NCI-H2081 treated with DMSO at 0.1 percent for 48 hours (cell line): ENCODE data around the gene TCF12.
A peak's percentile ranks its signal among the peaks of the same experiment; 100 is the strongest.

ENCODE experiments used
- DNase-seq: peaks from one replicate; lab custom pipeline; 2025; lab: John Stamatoyannopoulos, UW

The TCF12 gene

DNA sequence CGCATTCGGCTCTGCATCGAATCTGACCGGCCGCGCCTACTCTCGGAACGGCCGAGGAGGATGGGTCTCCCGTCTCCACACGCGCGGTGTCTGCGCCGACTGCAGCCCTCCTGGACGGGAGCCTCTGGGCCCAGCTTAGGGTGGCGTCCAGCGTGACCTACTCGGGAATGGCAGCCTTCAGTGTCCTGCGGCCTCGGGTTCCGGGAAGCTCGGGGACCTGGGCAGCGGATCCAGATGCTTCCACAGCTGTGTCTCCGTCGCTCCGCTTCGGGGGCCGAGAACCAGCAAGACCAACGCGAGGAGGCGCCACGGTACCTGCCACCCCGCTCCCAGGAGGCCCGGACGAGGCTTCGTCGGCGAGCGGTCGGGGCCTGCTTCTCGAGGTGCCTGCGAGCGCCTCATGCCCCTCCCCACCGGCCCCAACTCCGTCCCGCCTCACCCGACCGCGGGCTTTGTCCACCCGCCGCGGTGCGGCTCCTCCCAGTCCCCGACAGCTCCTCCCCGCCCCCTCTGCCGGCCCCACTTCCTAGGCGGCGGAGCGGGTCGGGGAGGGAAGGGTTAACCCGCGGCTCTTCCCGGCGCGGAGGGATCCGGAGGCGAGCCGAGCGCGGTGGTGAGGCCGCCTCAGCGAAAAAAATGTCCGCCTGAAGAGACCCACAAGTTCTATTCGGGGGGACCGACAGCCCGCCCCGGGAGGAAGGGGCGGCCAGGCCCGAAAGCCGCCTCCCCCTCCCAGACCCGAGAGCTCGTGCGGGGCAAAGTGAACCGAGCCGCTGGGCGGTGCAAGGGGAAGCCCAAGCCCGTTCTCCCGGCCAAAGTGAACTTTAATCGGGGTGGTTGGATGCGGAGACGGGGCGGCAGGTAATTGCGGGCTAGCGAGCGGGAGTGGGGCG is at the start of gene TCF12:
TSS of gene TCF12 (plus strand) at position 599 of the 893 bp plus-strand sequence. CDS start 1,270 bp downstream, outside the sequence.
- DNase-seq: peak; percentile 57

DNA sequence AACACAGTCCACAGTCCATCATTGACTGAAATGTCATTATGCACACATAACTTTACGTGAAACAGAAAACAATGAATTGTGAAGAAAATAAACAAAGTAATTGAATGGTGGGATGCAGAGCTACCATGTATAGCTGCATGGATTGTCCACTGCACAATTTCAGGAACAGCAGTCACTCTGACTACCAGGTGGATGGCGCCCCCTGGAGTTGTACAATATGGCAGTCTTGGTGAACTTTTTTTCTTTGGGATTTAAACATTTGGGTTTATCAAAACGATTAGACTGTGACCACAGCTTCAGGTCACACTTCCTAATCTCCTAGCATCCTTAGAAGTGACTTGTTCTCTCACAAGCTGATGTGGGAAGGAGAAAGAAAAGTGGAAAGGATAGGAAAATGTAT is 48.9 kb upstream of the TCF12 start:
- DNase-seq: no peak

DNA sequence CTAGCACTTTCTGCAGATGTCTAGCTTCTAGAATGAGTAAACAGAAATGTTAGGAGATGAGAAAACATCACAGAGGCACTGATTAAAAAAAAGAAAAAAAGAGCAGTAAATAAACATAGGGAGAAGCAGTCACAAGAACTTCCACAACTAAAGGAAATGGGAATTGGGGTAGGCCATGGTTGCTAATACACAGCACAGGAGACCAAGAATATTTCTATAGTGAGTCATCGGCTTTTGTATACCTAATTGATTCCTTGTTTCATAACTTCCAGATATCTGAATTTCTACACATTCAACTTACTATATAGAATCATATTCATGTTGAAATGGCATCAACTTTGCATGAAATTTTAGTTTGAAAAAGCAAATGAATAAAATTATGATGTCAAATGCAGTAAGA is 47.3 kb upstream of the TCF12 start:
- no peak for DNase-seq

DNA sequence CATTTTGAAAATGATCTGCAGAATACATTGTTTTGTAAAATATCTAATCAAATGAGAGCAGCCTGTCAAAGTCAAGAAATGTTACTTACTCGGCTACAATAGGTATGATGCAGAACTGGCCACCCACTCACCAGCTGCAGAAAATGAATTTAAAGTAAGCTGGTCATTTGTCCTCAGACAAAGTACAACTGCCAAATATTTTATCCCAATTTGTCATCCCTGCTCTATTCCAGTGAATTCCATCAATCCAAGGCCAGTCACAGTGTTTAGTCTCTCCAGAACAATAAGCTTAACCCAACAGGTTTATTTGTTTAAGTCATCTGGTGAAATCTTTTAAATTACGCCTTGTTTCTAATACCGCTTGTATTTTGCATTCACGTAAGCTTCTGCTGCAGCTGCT is 46.6 kb upstream of the TCF12 start:
- DNase-seq: no peak

DNA sequence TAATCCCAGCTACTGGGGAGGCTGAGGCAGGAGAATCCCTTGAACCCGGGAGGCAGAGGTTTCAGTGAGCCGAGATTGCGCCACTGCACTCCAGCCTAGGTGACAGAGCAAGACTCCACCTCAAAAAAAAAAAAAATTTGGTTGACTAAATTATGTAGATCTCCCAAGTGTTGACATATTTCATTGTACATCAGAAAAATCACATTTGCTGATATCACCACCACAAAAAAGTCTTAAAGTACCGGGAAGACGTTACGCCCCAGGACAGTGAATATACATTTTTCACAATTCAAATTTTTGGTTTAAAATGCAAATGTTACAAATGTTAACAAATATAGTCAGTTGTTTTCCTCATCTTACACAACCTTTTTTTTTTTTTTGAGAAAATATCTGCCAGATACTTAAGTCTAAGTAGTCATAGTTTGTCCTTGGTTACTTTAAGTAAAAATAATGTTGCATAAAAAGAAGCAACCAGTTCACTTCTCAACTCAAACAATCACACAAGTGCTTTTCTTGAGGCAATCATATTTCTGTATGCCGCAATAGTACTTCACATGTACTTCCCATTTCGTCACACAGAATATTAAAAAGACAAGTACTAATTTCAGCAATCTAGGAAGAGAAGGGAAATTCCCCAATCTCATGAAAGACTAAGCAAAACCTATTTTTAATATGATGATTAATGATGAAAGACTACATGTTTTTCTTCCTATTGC is 41.0 kb upstream of the TCF12 start:
- no peak for DNase-seq

DNA sequence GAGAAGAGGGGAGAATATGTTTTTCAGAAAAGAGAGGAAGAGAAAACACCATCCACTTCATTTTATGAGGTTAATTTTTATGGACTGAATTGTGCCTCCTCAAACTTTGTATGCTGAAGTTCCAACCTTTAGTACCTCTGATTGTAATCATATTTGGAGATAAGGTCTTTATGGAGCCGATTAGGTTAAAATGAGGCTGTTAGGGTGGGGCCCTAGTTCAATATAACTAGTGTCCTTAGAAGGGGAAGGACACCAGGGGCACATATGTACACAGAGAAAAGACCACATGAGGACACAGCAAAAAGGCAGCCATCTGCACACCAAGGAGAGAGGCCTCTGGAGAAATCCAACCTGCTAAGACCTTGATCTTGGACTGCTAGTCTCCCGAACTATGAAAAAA is 38.9 kb upstream of the TCF12 start:
- DNase-seq: no peak

DNA sequence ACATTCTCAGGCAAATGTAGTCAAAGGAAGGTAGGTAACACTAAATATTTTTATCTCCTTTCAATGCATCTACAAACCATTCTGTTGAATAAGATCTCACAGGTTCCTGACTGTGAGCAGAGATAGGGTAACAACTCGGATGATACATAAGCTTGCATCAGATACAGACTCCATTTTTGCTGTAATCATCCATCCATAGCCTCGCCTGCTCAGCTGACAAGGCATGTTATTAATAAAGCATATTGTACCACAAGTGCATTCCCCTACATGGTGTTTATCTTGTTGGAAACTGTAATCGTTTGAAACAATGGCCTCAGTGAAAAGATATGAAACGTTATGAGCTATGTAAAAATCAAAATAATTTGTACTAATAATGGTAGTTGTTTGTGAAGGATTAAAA is 35.4 kb upstream of the TCF12 start:
- DNase-seq: no peak

DNA sequence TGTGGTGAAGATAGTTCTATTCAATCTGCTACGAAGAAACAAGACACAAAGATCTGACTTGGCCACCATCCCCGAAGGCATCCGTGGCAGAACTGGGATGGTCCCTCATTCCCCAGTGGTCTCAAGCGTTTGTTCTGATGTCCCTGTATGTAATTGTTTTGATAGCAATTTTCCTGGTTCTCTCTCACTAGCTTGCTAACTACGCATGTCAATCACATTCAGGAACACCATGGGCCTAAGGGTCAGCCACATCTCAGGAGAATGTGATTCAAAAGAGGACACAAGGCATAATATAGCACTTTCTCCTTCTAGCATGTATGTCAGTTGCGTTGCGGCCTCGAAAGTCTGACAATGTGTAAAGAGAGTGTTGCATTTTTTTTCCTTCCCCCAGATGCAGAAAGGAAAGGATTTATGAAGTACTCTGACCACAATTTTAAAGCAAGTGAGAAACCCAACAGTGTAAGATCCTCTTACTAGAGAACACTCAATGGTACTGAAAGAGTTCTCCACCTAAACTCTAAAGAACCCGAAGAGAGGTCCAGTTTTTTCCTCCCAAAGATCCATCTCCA is 32.0 kb upstream of the TCF12 start:
- DNase-seq: no peak

DNA sequence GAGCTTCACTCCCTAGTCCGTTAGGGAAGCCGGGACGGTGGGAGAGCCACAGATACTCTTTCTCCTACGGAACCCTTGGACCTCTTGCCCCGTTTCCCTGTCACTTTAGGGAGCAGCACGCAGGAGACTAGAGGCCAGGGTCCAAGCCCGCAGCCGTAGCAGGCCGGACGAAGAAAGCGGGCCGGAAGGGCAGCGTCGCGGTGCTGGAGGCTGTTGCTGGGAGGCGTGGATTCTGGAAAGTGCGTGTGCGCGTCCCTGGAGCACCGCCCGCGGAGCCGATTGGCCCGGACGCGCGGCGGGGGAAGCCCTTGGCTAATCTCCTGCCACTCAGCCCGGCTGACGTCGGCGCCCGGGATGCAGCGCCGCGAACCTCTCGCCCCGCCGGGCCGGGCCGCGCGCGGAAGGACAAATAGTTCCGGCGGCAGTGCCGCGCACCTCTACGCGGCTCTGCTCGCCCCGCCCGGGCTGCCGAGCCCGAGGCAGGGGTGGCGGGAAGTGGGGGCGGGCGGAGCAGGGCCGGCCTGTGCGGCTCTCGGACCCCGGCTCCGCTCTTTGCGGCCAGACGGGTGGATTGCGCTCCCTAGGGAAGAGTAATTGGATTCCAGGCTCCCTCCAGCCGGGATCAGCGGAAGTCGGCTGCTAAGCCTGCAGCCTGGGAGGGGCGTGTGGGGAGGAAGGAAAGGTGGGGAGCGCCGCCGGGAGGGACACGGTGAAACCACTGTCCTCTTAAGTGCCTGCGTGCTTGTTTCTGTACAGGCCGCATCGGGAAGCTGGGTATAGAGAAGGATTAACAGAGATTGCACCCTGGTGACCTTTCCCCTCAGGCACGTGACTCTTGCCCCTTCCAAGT is 31.3 kb upstream of the TCF12 start:
- DNase-seq: peak; percentile 65

DNA sequence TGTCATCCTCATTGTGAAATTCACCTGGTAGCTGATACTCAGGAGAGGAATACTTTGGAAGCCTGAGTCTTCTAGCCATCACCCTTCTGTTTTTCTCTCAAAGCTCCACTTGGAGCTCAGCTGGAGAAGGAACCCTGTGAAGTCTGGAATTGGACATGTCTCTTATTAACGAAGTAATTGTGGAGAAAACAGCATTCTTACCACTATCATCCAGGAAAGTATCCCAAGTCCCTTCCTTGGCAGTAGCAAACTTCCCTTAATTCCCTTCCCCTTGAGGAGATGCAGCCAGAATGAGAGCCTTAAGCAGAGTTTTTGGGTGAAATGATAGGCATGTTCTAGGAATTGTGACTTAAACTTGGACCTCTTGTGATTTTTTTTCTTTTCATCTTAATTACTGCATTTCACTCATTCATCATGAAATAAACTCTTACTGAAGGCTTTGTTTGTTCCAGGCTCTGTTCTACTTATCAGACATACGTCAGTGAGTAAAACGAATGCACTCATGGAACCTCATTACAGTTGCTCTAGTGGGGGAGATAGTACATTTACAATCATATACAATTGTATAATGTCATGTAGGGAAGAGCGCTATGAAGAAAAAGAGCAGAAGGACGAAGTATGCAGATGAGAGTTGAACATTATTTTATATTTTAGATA is 30.5 kb upstream of the TCF12 start:
- DNase-seq: peak; percentile 1

DNA sequence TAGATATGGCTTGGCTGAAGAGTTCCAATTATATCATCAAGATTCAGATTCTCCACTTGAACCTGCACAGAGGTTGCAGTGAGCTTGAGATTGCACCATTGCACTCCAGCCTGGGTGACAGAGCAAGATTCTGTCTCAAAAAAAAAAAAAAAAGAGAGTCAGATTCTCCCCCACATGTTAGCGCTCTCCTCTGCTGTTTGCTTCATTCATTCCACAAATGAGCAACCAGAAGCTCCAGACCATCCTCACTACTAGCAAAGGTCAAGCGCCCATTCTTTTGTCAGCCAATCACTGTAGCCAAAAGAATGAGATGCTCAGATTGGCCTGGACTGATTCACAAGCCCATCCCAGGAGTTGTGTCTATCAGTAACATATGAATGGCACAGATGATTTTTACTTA is 28.4 kb upstream of the TCF12 start:
- DNase-seq: no peak

DNA sequence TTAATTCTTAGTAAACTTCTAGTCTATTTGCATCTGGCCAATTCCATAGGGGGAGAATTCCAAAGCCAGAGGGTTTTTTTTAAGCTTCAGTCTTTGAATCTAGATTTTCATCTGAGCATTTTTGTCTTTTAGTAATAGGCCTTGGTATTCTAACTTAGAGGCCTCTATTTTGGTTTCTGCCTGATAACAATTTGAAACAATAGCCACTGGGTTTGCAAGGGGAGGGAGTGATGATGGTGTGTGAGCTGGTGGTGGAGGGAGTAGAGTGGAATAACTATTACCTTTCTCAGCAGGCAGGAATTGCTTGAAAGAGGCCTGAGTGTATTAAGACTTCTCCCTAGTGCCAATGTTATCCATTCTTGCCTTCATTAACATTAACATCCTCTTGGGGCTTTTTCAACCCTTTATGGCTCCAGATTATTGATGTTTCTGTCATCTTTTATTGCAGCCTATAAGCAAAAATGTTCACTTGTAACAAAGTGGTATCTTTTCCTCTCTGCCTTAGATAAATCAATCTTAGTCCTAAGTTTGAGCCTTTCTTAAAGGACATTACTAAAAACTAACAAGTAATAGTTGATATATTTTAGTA is 26.5 kb upstream of the TCF12 start:
- no peak for DNase-seq

DNA sequence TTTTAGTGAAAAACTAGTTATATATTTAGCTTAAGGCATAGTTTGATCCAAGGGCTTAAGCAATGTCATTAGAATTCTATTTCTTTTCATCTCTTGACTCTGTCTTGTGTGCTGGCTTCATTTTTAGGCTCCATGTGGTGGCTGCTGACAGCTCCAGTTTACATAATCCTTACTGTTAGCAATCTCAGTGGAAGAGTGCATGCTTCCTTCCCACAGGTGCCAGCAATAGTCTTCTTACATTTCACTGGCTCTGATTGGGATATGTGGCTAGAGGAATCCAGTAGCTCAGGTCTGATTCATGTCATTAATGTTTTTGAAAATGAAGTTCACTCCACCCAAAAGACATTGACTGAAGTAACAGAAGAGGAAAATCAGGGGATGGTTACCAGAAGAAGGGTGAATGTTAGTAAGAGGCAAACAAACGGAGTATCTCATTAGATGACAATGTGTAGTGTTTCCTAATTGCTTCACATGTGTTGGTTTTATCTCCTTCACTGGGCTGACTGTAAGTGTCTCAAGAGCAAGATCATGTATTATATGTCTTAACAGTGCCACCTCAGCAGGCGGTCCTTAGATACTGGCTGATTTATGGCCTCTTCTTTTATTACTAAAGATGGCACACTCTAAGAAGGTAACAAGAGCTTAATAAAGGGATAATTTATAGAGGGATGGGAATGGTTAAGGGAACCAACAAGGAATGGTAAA is 25.6 kb upstream of the TCF12 start:
- no peak for DNase-seq

DNA sequence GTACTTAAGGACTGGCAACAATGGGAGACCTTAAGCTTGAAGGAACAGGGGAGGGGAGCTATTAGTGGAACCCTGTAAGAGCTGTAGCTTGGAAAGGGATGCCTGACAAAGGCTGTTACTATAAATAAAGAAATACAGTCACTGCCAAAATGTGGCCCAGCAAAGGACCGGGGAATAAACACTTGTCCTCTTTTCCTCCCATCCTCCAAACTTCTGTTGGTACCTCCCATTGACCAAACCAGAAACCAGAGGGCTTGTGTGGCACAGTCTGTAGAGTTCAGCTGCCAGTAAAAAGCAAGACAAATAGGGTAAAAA is 25.1 kb upstream of the TCF12 start:
- no peak for DNase-seq

DNA sequence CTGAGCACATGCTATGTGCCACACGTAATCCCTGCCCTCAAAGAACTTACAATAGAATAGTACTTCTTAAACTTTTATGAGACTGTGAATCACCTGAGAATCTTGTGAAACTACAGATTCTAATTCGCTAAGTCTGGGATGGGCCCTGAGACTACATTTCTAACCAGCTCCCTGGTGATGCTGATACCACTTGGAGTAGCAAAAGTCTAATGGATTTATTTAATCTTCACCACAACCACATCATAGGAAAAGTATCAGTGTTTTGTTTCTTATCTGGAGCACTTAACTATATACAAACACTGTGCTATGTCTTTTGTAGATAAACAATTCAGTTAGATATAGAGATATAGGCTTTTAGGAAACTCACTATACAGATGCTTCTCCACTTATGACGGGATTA is 23.8 kb upstream of the TCF12 start:
- no peak for DNase-seq

DNA sequence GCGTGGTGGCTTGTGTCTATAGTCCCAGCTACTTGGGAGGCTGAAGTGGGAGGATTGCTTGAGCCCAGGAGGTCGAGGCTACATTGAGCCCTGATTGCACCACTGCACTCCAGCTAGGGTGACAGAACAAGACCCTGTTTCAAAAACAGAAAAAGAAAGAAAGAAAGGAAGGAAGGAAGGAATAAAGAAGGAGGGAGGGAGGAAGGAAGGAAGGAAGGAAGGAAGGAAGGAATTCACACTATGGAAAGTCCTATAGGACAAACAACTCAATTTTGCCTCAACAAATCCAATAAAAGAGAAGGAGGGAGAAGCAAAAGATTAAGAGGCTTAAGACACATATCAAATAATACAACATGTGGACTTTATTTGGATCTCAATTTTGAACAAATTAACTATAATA is 16.5 kb upstream of the TCF12 start:
- no peak for DNase-seq

DNA sequence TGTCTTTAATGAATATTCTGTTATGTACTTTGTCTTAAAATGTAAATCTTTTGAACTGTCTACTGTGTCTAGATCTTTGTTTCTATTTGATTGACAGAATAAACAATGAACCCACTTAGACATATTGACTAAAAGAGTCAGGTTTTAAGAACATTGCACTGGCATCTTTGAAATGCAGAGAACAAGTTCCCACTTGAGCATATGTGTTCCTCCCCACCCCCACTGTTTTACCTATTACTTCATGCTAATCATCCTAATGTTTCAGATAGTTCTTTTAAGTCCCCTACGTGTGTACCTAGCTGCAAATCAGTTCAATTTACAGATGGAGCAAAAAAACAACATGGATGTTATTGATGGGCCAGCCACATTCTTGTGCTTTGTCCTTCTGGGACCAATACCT is 11.7 kb upstream of the TCF12 start:
- no peak for DNase-seq

DNA sequence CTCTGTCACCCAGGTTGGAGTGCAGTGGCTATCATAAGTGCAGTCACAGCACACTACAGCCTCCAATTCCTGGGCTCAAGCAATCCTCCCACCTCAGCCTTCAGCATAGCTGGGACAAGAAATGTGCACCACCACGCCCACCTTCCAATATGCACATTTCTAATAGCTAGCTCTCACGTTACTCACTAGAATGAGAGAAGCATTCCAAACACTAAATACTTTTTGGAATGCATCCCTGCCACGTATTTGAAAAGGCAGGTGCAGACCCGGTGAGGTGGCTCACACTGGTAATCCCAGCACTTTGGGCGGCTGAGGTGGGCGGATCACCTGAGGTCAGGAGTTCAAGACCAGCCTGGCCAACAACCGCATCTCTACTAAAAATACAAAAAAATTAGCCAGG is 7.6 kb upstream of the TCF12 start:
- DNase-seq: no peak

DNA sequence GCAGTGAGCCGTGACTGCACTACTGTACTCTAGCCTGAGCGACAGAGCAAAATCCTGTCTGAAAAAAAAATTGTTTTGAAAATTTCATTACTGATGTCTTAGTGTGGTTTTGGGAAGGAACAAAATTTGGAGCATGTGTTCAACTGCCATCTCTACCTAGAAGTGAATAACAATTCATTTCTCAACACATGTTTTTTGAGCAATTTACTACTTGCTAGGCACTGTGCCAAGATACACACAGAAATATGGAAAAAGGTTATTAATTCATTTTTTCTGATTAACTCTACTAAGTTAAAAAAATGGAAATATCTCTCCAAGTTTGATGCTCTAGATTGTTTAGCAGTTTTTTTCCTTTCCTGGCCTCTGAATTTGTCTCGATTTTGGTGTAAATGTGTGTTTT is 5.2 kb upstream of the TCF12 start:
- DNase-seq: no peak

DNA sequence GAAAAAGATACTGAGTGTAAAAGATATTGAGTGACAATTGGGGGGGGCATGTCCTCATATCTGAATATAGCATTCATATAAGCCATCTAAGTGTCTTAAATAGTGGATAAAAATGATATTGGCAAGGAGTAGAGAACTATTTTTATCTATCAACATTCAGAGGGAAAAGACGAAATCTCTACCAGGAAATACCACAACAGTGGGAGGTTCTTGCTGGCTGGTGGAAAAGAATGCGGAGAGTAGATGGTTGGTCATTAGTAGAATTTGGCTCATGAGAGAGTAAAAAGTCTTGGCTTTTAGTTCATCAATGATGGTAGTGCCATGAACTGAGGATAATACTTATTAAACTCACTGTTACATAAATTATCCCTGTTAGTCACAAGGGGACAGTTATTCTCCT is 4.8 kb upstream of the TCF12 start:
- DNase-seq: no peak

DNA sequence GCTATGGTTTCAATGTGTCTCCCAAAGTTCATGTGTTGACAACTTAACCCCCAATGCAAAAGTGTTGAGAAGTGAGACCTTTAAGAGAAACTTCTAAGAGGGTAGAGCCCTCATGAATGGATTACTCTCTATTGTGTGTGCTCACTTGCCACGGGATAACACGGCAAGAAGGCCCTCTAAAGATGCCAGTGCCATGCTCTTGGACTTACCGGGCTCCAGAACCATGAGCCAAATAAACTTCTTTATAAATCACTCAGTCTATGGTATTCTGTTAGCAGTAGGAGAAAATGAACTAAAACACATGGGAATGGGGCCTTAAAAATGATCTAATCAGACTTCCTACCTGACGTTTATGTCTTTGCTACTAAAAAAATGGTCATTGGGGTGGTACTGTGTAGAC is 2.6 kb upstream of the TCF12 start:
- DNase-seq: no peak
